HG02588 (cell line): ENCODE results near the gene ZDHHC1.
"Not testable (repeated sequence)": the region's sequence is repeated elsewhere in the genome, so short reads cannot be mapped to it uniquely, and the experiment has no call there.

Source experiments
- ATAC-seq: cut with Tn5 transposase; IDR thresholded peaks from one replicate; pipeline ENCODE4 v1.9.1; 2021; ENCODE audit warnings: mild to moderate bottlenecking, moderate library complexity; ENCODE audit not compliant: unreplicated experiment

The ZDHHC1 gene

DNA sequence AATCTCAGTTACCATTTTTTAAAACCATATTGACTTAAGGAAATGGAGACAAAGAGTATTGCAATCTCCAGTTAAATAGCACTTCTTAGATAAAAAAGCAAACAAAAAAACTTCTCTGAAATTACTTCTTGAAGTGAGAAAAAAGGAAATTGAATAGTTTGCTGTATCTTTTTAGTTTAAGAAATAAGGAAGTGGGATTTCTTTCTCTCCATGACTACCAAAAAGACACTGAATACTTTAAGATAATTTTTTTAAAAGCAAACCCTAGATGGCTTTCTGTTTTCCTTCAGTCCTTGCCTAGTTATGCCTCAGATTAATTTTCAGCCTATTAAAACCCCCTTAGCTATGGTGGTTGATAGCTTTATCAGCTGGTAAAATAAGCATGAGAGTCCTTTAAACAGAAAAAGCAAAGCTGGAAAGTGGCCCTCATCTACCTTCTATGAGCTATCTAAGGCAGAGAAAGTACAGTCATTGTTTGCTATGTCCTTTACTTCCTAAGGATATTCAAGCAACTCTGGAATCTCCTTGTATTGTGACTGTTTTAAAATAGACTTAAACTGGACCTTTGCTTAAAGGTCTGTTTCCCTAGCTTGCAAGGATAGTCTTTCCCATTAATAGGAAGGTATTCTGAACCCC lies 51.6 kb downstream of the ZDHHC1 start:
- ATAC-seq = no peak

DNA sequence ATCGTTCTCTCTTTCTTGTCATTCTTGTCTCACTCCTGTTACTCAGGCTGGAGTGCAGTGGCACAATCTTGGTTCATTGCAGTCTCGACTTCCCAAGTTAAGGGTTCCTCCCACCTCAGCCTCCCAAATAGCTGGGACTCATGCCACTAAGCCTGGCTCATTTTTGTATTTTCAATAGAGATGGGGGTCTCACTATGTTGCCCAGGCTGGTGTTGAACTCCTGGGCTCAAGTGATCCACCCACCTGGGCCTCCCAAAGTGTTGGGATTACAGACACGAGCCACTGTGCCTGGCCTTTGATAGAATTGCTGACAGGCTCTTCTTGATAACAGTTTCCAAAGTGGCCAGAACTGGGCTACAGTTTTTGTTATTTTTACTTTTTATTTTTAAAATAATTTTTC lies 55.2 kb downstream of the ZDHHC1 start:
- ATAC-seq = no peak

DNA sequence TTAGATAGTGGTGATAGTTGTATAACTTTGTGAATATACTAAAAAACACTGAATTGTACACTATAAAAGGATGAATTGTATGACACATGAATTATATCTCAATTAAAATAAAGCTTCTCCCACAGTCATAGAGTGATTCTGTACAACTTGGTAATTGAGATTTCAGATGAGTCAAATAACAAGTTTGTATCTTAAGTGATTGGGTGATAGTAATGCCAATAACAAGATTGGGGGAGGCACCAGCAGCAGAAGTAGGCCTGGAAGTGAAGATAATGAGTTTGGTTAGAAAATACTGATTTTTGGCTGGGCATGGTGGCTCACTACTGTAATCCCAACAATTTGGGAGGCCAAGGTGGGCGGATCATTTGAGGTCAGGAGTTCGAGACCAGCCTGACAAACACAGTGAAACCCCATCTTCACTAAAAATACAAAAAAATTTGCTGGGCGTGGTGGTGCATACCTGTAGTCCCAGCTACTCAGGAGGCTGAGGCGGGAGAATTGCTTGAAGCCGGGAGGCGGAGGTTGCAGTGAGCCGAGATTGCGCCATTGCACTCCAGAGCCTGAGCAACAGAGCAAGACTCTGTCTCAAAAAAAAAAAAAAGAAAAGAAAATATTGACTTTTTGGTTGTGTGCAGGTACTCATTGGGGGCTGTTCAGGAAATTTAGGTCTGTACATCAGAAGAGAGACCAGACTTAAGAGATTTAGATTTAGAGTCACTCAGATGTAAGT lies 56.6 kb downstream of the ZDHHC1 start:
- ATAC-seq = not testable (repeated sequence)

DNA sequence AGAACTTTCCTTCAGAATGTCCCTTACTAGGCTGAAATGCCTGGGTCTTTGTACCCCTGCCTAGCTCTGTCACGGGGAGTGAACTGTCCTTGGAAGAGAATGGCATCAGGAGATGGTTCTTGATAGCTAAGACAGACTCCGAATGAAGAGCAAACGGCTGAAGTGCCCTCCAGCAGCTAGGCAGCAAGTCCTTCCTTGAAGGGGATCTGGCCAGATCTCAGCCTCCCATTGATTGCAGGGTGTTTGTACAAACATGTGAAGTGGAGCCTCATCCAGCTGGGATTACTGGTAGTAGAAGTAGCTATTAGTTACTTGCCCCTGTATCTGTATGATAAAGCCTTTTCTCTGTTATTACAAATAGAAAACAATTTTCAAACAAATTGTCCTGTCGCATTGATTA lies 58.7 kb downstream of the ZDHHC1 start:
- ATAC-seq = no peak

DNA sequence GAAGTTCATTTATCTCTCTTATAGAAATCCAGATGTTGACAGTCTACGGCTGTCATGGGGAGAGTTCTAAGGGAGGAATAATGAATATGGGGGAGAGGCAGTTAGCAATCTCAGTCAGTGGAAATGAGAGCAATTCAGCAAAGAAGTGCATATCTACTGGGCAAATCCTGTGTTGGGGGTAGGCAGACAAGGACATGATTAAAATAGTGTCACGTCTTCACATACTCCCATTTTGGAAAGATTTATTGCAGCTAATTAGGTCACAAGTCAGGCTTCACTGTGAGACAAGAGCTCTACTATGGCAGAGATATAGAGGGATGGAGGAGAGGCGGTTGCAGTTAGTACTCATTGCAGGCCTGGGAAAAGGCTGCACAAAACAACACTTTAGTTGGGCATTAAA lies 59.9 kb downstream of the ZDHHC1 start:
- ATAC-seq = no peak

DNA sequence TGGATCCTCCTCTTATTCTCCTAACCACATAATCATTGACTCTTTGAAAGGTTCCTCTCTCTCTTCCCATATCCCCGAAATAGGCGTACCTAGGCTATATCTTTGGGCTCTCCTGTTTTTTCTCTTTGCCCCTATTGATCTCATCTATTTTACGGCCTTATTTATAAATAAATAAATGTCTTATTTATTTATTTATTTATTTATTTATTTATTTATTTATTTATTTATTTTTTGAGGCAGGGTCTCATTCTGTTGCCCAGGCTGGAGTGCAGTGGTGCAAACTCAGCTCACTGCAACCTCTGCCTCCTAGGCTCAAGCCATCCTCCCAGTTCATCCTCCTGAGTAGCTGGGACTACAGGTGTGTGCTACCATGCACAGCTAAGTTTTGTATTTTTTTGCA lies 63.8 kb downstream of the ZDHHC1 start:
- not testable (repeated sequence) for ATAC-seq

DNA sequence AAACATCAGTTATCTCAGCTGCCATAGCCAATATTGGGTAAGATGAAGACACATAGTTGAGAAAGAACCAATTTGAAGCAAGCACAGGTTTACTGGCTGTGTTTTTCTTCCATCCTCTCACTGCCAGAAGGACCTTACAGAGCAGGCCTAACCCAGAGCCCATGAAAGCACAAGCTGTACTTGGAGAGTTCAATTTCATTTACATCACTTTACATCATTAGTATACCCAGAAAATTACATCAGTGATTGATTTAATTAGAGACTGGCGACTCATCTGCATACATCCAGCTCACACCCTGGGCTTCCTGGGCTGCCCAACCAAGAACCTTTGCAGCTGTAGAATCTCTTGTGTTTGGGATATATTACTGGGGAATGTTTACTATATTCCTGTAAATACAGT lies 66.0 kb downstream of the ZDHHC1 start:
- ATAC-seq = no peak

DNA sequence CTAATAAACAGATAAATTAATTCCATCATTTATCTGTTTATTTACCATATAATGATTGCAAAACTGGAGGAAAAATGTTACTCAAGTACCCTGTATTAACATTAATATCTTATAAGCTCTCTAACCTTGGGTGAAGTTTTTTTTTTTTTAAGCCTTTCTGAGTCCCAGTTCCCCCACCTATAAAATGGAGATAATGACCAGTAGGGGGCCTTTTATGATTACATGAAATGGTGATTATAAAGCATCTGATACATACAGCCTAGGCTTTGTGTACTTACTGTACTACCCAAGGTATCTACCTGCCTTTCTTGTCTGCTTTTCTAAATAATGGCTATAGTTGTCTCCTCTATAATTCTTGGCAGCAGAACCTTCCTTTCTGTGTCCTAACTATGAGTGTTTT lies 67.1 kb downstream of the ZDHHC1 start:
- no peak for ATAC-seq

DNA sequence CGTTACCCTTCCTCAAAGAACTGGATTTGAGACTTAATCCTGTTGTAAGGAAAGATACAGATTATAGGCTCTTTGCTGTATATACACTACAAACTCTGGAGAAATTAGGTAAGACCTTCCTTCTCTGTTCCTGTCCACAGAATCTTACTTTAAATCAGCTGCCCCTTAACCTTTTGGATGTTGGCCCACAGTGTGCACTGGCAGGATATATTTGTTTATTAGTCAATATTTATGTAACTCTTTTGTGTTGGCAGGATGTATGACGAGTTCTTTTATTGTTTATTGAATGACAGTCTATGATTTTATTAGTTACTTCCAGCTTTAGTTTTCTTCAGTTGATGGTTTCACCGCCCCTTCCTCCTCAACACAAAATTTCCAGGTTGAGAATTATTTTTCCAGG lies 69.9 kb downstream of the ZDHHC1 start:
- no peak for ATAC-seq

DNA sequence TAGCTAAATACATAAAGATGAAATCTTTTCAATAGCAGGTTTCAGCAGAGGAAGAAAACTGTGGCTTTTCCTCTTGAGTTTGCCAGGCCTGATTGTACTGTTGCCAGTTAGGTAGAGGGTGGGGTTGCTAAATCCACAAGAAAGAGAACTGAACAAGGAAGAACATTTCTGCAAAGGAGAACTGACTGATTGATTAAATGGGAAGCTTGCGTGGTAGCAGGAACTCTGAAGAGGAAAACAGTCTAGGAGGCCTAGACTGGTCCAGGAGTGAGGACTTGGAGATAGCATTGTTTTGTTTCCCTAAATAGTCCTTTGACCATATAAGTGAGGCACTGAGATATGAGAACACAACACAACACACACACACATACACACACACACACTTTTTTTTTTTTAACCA lies 70.9 kb downstream of the ZDHHC1 start:
- ATAC-seq = no peak
